IPS-18c (cell line): ENCODE results near the gene YIF1B.
"Not testable (repeated sequence)": the region's sequence is repeated elsewhere in the genome, so short reads cannot be mapped to it uniquely, and the experiment has no call there.

Source experiments
- H3K4me3 ChIP-seq: 2 replicates; pipeline ENCODE4 v1.7.0; 2013; ENCODE audit warnings: low read depth, mild to moderate bottlenecking, low read length, moderate library complexity; ENCODE audit not compliant: insufficient read depth
- H3K9me3 ChIP-seq: one replicate; pipeline ENCODE4 v1.6.1; 2013; ENCODE audit warnings: mild to moderate bottlenecking, low read length, moderate library complexity; ENCODE audit not compliant: control insufficient read depth, insufficient read depth

The YIF1B gene

GRCh38 chr19:38266981-38267597 lies 48.7 kb downstream of the YIF1B start:
- peak overlapping the region; percentile 28 for H3K4me3 ChIP-seq
- H3K9me3 ChIP-seq, result no peaks in the 10 kb centered on the region

DNA sequence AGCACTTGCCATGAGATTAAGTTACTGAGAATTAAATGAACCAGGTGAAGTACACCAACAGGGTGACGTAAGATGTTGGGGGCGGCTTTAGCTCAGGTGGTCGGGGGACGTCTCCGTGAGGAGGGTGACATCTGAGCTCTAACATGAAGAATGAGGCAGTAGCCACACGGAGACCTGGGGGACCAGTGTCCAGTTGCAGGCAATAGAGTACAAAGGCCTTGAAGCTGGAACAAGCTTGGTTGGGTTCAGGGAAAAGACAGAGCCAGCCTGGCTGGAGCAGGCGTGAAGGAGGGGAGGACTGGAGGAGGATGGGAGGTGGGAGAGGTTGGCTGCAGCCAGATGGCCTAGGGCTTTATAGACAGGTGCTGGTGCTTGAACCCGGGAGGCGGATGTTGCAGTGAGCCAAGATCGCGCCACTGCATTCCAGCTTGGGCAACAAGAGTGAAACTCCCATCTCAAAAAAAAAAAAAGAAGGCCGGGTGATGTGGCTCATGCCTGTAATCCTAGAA lies 49.8 kb downstream of the YIF1B start:
- Histone ChIP-seq H3K4me3 (peak overlapping the region; percentile 95), H3K9me3 (no peaks in the 10 kb centered on the region)

- peak overlapping the region; percentile 95 for H3K4me3 ChIP-seq
- H3K9me3 ChIP-seq, result no peaks in the 10 kb centered on the region
Measured at GRCh38 chr19:38265213-38265861, 50.4 kb downstream of the YIF1B start.

DNA sequence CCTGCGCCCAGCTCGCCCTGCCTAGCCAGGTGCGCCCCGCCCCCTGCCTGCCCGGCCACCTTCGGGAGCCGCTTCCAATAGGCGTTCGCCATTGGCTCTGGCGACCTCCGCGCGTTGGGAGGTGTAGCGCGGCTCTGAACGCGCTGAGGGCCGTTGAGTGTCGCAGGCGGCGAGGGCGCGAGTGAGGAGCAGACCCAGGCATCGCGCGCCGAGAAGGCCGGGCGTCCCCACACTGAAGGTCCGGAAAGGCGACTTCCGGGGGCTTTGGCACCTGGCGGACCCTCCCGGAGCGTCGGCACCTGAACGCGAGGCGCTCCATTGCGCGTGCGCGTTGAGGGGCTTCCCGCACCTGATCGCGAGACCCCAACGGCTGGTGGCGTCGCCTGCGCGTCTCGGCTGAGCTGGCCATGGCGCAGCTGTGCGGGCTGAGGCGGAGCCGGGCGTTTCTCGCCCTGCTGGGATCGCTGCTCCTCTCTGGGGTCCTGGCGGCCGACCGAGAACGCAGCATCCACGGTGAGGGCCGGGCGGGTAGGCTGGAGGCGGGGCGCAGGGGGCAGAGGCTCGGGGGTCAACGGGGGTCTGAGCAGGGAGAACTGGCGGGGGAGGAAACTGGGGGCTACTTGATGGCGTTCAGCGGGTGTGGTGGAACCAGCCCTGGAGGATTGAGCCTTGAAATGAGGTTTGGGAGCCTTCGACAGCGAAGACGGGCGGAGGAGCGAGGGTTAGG lies 51.1 kb downstream of the YIF1B start, which contains the start of gene SPINT2:
Gene SPINT2 (plus strand): TSS at position 88 of the 727 bp plus-strand sequence. CDS start 320 bp downstream, at position 408.
- Histone ChIP-seq H3K9me3 (no peaks in the 10 kb centered on the region), H3K4me3 (peak within 1 kb of the TSS; percentile 95)

DNA sequence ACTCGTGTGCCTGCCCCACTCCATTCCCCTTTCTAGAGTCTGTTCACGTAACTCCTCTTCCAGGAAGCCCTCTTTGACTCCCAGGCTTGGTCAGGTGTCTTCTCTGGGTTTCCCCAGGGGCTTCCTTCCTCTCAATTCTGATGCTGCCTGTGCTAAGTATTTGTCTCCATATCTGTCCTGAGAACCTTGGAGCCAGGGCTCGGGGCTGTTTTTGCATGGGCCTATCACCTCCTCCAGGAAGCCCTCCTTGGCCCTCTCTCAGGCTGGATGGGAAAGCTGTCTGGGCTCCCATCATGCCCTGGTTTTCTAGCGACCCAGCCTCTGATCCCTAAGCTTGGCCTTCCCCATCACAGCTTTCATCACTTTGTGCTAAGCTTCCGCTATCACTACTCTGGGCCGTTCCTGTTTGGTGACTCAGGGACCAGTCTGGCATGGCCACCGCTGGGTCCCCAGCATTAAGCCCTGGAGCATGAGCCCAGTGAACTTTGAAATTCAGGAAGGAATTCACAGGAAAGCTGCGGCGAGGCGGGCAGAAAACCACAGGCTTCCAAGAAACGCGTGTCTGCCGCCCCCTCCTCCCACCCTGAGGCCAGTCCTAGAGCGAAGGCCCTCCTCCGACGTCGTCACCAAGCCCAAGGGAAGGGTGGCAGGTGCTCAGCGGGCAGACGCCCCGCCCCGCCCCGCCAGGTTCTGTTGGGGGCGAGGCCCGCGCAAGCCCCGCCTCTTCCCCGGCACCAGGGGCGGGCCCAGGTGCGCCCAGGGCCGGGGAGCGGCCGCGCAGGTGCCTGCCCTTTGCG lies 51.9 kb downstream of the YIF1B start:
- peak overlapping the region; percentile 95 for H3K4me3 ChIP-seq
- no peaks in the 10 kb centered on the region for H3K9me3 ChIP-seq

- H3K9me3 ChIP-seq, result no peaks in the 10 kb centered on the region
- H3K4me3 ChIP-seq, result no peak overlapping the region
Measured at GRCh38 chr19:38262585-38263268, 53.0 kb downstream of the YIF1B start.

DNA sequence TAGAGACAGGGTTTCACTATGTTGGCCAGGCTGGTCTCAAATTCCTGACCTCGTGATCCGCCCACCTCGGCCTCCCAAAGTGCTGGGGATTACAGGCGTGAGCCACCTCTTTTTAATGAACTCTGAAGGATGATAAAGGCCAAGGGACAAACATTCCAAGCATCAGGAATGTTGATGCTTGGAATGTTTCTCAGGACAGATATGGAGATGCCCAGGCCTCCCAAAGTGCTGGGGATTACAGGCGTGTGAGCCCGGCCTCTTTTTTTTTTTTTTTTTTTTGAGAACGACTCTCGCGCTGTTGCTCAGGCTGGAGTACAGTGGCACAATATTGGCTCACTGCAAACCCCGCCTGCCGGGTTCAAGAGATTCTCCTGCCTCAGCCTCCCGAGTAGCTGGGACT lies 53.8 kb downstream of the YIF1B start:
- H3K9me3 ChIP-seq, H3K4me3 ChIP-seq: not testable (repeated sequence)

- peaks cover 3% of the 10 kb centered on the region for H3K9me3 ChIP-seq
- H3K4me3 ChIP-seq, result peak overlapping the region; percentile 54
Measured at GRCh38 chr19:38255383-38256014, 60.2 kb downstream of the YIF1B start.

- Histone ChIP-seq H3K9me3 (peaks cover 4% of the 10 kb centered on the region), H3K4me3 (no peak overlapping the region)
Measured at GRCh38 chr19:38253788-38254187, 62.0 kb downstream of the YIF1B start.
